Large intestine (tissue), 3 donors: ENCODE measurements around the gene IDUA. TPM values are rescaled to one million over a fixed set of nuclear protein-coding genes. Genes with fewer than 3 reads are reported as not detected.
A peak's percentile ranks its signal among the peaks of the same experiment; 100 is the strongest.

Experiments used
- DNase-seq, 2 donors: peaks; one replicate each; pipeline versions ENCODE4 v3.0.0 to v3.0.0-alpha.2; 2013
- H3K27ac ChIP-seq: one replicate; pipeline ENCODE4 v1.5.1; 2013; ENCODE audit warnings: low read length
- H3K27me3 ChIP-seq: 2 replicates; pipeline ENCODE4 v1.6.1; 2013; ENCODE audit warnings: low read length; ENCODE audit not compliant: control insufficient read depth, insufficient read depth
- H3K36me3 ChIP-seq: 2 replicates; pipeline ENCODE4 v1.6.1; 2013; ENCODE audit warnings: low read length; ENCODE audit not compliant: control insufficient read depth, insufficient read depth
- H3K4me1 ChIP-seq: one replicate; pipeline ENCODE4 v1.6.1; 2013; ENCODE audit warnings: low read length; ENCODE audit not compliant: control insufficient read depth, insufficient read depth
- H3K4me3 ChIP-seq: one replicate; pipeline ENCODE4 v1.5.1; 2013; ENCODE audit warnings: low read length
- H3K9me3 ChIP-seq: one replicate; pipeline ENCODE4 v1.6.1; 2013; ENCODE audit warnings: mild to moderate bottlenecking, low read depth, low read length, moderate library complexity; ENCODE audit not compliant: control insufficient read depth
- WGBS: methylation state at CpG from one replicate; pipeline ENCODE4 v1.1.5; 2013; ENCODE audit warnings: low lambda C conversion rate; ENCODE audit not compliant: insufficient coverage; 5-methylcytosine and 5-hydroxymethylcytosine counted together
- polyA plus RNA-seq: library from polyadenylated mRNA; unstranded; fragments of 120-200 nt; gene quantifications from one replicate; pipeline ENCODE4 v1.2.1, GENCODE V29; 2013

The IDUA gene
- polyA plus RNA-seq, 1 donor: 21.1 TPM

DNA sequence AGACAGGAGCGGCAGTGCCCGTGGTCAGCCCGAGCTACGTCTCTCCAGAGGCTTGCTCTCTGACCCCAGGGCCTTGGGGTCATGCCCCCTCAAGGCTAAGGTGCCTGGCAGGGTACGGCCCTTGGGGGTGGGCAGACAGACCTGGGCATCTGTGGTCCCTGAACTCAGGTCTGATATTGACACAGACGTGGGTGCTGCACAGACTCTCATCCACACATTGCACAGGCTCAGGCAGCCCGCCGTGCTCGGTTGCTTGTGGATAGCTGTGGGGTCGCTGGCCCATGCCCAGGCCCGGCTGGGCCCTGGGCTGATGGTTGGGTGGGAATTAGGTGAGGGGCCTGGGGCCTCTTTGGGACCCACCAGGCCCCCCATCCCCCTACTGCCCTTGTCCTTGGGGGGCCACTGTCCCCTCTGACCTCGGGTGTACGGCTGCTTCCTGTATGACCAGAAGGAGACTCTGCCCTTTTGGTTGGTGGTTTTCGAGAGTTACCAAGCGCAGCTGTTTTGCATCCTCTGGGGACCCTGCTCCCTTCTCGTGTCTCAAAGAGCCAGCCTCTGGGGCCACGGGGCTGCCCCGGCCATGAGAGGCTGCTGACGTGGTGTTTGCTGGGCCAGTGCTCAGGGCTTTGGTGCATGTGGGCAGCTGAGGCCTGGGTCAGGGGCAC is 34.7 kb downstream of the IDUA start:
- no peak for DNase-seq
- H3K4me3 ChIP-seq: no peak overlapping the region
- peaks cover 3% of the 10 kb centered on the region for H3K9me3 ChIP-seq
- H3K27ac ChIP-seq: no peak overlapping the region
- no peaks in the 10 kb centered on the region for H3K27me3 ChIP-seq
- peaks cover 7% of the 10 kb centered on the region for H3K4me1 ChIP-seq
- H3K36me3 ChIP-seq: peaks cover 5% of the 10 kb centered on the region
- WGBS: no CpG with 5 or more reads among the region's 19 CpGs

DNA sequence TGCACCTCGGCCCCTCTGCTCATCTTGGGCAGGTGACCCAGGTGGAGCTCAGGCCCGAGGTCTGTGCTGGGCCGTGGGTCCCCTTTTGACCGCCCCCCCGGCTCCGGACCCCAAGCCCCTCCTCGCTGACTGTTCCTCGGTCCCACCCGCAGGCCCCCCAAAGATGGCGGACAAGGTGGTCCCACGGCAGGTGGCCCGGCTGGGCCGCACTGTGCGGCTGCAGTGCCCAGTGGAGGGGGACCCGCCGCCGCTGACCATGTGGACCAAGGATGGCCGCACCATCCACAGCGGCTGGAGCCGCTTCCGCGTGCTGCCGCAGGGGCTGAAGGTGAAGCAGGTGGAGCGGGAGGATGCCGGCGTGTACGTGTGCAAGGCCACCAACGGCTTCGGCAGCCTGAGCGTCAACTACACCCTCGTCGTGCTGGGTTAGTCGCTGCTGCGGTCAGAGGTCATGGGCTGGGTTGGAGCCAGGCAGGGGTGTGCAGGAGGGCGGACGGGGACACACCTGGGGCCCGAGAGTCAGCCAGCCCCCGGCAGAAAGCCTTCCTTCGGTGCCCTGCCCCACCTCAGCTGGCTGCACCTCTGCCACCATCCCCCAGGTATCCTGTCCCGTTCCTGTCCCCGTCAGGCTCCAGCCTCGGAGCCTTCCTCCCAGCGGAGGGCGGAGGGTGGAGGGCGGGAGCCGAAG is 35.4 kb downstream of the IDUA start:
- DNase-seq: no peak
- H3K9me3 ChIP-seq: peaks cover 3% of the 10 kb centered on the region
- H3K27ac ChIP-seq: no peak overlapping the region
- no peak overlapping the region for H3K4me3 ChIP-seq
- H3K27me3 ChIP-seq: no peaks in the 10 kb centered on the region
- peaks cover 7% of the 10 kb centered on the region for H3K4me1 ChIP-seq
- no CpG with 5 or more reads among the region's 46 CpGs for WGBS
- peaks cover 5% of the 10 kb centered on the region for H3K36me3 ChIP-seq

DNA sequence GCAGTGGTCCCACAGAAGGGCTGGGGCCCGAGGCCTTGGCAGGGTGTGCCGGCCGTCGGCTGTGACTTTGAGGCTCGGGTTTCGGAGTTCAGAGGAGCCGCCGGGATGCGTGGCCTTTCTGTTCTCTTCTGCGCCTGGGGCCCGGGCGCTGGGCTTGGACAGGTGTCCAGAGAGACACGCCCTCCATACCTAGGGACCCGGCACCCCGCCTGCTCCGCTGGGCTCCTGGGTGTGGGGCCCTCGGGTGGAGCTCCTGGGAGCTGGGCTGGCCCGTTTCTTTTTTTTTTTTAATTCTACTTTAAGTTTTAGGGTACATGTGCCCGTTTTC is 35.9 kb downstream of the IDUA start:
- Histone ChIP-seq H3K36me3 (peaks cover 5% of the 10 kb centered on the region), H3K4me3 (no peak overlapping the region), H3K27ac (no peak overlapping the region), H3K27me3 (peaks cover 2% of the 10 kb centered on the region), H3K9me3 (peaks cover 3% of the 10 kb centered on the region), H3K4me1 (peaks cover 7% of the 10 kb centered on the region)
- 71% methylated on average over 1 of the region's 19 CpGs for WGBS
- DNase-seq: no peak

GRCh38 chr4:1023075-1023640 is 36.3 kb downstream of the IDUA start:
- WGBS: 100% methylated on average over 1 of the region's 20 CpGs
- H3K9me3 ChIP-seq: peaks cover 3% of the 10 kb centered on the region
- no peak for DNase-seq
- peaks cover 5% of the 10 kb centered on the region for H3K27me3 ChIP-seq
- H3K4me1 ChIP-seq: peaks cover 7% of the 10 kb centered on the region
- no peak overlapping the region for H3K4me3 ChIP-seq
- no peak overlapping the region for H3K27ac ChIP-seq
- peaks cover 5% of the 10 kb centered on the region for H3K36me3 ChIP-seq

- no CpG with 5 or more reads among the region's 83 CpGs for WGBS
- Histone ChIP-seq H3K36me3 (peaks cover 5% of the 10 kb centered on the region), H3K4me1 (peaks cover 7% of the 10 kb centered on the region), H3K27me3 (peaks cover 14% of the 10 kb centered on the region), H3K4me3 (no peak overlapping the region), H3K27ac (no peak overlapping the region), H3K9me3 (peaks cover 3% of the 10 kb centered on the region)
- no peak for DNase-seq
Observed at GRCh38 chr4:1023895-1024740, 37.3 kb downstream of the IDUA start.

DNA sequence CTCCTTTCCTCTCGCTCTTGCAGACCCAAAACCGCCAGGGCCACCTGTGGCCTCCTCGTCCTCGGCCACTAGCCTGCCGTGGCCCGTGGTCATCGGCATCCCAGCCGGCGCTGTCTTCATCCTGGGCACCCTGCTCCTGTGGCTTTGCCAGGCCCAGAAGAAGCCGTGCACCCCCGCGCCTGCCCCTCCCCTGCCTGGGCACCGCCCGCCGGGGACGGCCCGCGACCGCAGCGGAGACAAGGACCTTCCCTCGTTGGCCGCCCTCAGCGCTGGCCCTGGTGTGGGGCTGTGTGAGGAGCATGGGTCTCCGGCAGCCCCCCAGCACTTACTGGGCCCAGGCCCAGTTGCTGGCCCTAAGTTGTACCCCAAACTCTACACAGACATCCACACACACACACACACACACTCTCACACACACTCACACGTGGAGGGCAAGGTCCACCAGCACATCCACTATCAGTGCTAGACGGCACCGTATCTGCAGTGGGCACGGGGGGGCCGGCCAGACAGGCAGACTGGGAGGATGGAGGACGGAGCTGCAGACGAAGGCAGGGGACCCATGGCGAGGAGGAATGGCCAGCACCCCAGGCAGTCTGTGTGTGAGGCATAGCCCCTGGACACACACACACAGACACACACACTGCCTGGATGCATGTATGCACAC is 38.2 kb downstream of the IDUA start:
- Histone ChIP-seq H3K9me3 (peaks cover 3% of the 10 kb centered on the region), H3K4me1 (peaks cover 7% of the 10 kb centered on the region), H3K27ac (no peak overlapping the region), H3K27me3 (peaks cover 16% of the 10 kb centered on the region), H3K36me3 (peaks cover 5% of the 10 kb centered on the region), H3K4me3 (no peak overlapping the region)
- no CpG with 5 or more reads among the region's 32 CpGs for WGBS
- DNase-seq: peak in 1 of 2 donors; percentile 66

GRCh38 chr4:1026115-1026514 is 39.3 kb downstream of the IDUA start:
- H3K36me3 ChIP-seq: peaks cover 5% of the 10 kb centered on the region
- DNase-seq: no peak
- H3K27ac ChIP-seq: no peak overlapping the region
- H3K4me1 ChIP-seq: peaks cover 7% of the 10 kb centered on the region
- H3K9me3 ChIP-seq: peaks cover 3% of the 10 kb centered on the region
- WGBS: no CpG with 5 or more reads among the region's 17 CpGs
- H3K27me3 ChIP-seq: peaks cover 18% of the 10 kb centered on the region
- no peak overlapping the region for H3K4me3 ChIP-seq

- H3K27me3 ChIP-seq: peaks cover 26% of the 10 kb centered on the region
- H3K4me1 ChIP-seq: peaks cover 7% of the 10 kb centered on the region
- no peak for DNase-seq
- H3K36me3 ChIP-seq: peaks cover 5% of the 10 kb centered on the region
- H3K27ac ChIP-seq: no peak overlapping the region
- H3K9me3 ChIP-seq: peaks cover 3% of the 10 kb centered on the region
- no peak overlapping the region for H3K4me3 ChIP-seq
- no CpG with 5 or more reads among the region's 26 CpGs for WGBS
Observed at GRCh38 chr4:1027219-1027914, 40.5 kb downstream of the IDUA start.

GRCh38 chr4:1027915-1028238 is 41.0 kb downstream of the IDUA start:
- no peak for DNase-seq
- no CpG with 5 or more reads among the region's 9 CpGs for WGBS

More at GRCh38 chr4:1027915-1028238, 41.0 kb downstream of the IDUA start:
- Histone ChIP-seq H3K27ac (no peak overlapping the region), H3K27me3 (peaks cover 31% of the 10 kb centered on the region), H3K36me3 (peaks cover 5% of the 10 kb centered on the region), H3K4me3 (no peak overlapping the region), H3K9me3 (peaks cover 3% of the 10 kb centered on the region), H3K4me1 (peaks cover 4% of the 10 kb centered on the region)
